ENCODE measurements around the gene PNLIP. TPM values are rescaled to one million over a fixed set of nuclear protein-coding genes. Genes with fewer than 3 reads are reported as not detected.

Gene PNLIP
- total and polyA plus RNA-seq, 9 donors, result 3.1 to 7.0 (median 3.8) TPM; not detected in 5

DNA sequence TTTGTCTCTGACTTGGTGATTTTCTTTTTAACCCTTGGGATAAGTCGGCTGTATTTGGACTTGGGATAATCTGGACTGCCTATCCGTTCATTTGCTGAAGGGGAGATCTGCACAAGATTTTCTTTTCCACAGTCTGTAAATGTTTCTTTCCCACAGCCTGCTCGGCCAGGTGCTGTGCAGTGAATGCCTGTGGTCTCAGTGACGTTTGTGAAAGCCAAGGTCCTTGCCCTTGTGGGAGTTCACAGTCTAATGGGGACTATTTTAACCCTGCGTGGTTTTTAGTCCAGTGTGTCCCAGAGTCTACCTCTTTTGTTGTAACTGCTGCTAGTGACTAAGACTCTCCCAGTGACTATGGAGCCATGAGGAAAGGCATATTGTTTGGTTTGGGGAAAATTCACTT is 8.9 kb downstream of the PNLIP start:
- Histone ChIP-seq H3K36me3 (no peaks in the 10 kb centered on the region), H3K27me3 (no peaks in the 10 kb centered on the region), H3K4me1 (ENCODE audit: insufficient read depth) (no peaks in the 10 kb centered on the region), H3K9me3 (no peaks in the 10 kb centered on the region), H3K27ac (no peak overlapping the region), H3K4me3 (no peak overlapping the region)
- 25 to 39% (median 31%) methylated on average over 5 of the region's 5 CpGs for WGBS, 3 donors
- no peak for DNase-seq
- TF ChIP-seq POLR2A (IDR thresholded peaks at IDR 0.05) (no peak), EP300 (IDR thresholded peaks at IDR 0.05) (no peak)
- TF ChIP-seq, protein P1, sequence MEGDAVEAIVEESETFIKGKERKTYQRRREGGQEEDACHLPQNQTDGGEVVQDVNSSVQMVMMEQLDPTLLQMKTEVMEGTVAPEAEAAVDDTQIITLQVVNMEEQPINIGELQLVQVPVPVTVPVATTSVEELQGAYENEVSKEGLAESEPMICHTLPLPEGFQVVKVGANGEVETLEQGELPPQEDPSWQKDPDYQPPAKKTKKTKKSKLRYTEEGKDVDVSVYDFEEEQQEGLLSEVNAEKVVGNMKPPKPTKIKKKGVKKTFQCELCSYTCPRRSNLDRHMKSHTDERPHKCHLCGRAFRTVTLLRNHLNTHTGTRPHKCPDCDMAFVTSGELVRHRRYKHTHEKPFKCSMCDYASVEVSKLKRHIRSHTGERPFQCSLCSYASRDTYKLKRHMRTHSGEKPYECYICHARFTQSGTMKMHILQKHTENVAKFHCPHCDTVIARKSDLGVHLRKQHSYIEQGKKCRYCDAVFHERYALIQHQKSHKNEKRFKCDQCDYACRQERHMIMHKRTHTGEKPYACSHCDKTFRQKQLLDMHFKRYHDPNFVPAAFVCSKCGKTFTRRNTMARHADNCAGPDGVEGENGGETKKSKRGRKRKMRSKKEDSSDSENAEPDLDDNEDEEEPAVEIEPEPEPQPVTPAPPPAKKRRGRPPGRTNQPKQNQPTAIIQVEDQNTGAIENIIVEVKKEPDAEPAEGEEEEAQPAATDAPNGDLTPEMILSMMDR (IDR thresholded peaks at IDR 0.05), result no peak
- intact Hi-C loops (cut with DNase I), result no loop called here

DNA sequence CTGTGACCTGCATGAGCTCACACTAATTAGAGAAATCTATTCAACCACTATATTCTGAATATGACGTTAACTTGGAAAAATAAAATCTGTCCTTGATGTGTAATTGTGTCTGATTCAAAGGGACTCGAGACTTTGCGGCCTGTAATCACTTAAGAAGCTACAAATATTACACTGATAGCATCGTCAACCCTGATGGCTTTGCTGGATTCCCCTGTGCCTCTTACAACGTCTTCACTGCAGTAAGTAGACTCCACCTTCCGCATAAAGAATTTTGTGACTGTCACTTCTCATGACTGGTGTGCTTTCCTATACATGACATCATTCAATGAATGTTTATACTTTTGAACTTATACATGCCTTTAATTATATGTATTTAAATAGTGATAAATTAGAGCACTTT is 10.1 kb downstream of the PNLIP start:
- WGBS, 3 donors, result 51 to 71% (median 55%) methylated on average over 6 of the region's 6 CpGs
- no peaks in the 10 kb centered on the region for H3K4me1 ChIP-seq (ENCODE audit: insufficient read depth)
- no peaks in the 10 kb centered on the region for H3K9me3 ChIP-seq
- TF ChIP-seq POLR2A (IDR thresholded peaks at IDR 0.05) (no peak), EP300 (IDR thresholded peaks at IDR 0.05) (no peak)
- TF ChIP-seq, protein P1 (IDR thresholded peaks at IDR 0.05), result no peak
- DNase-seq, result no peak
- intact Hi-C loops (cut with DNase I), result no loop called here
- no peaks in the 10 kb centered on the region for H3K27me3 ChIP-seq
- no peak overlapping the region for H3K27ac ChIP-seq
- H3K36me3 ChIP-seq, result no peaks in the 10 kb centered on the region
- H3K4me3 ChIP-seq, result no peak overlapping the region

DNA sequence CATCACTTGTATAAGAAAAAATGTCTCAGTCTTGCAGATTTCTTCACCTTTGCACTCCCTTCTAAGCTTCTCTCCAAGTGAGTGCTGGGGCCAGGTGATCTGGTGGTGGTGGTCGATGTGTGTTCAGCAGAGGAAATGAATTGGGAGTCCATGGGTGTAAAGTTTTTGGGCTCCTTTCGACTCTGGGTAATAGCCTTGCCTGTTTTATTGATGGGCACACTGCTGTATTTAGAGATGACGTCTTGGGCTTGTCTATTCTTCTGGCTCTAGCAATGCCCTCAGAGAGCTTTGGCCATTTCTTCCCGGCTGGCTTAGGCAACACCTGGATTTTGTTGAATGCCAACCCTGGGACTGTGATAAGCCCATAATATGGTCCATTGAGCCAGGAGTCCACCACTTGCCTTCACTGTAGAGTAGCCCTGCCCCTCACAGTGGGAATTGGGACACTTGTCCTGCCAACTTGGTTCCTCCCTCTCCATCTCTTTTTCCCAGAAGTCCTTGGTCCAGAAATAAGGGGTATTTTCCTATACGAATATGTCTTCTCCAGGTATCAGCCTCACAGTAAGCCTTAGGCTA is 11.7 kb downstream of the PNLIP start:
- H3K27me3 ChIP-seq, result no peaks in the 10 kb centered on the region
- no peak for DNase-seq
- no peaks in the 10 kb centered on the region for H3K36me3 ChIP-seq
- no peaks in the 10 kb centered on the region for H3K4me1 ChIP-seq (ENCODE audit: insufficient read depth)
- H3K4me3 ChIP-seq, result no peak overlapping the region
- 81 to 87% (median 83%) methylated on average over 5 of the region's 5 CpGs for WGBS, 3 donors
- TF ChIP-seq EP300 (IDR thresholded peaks at IDR 0.05) (no peak), POLR2A (IDR thresholded peaks at IDR 0.05) (no peak)
- TF ChIP-seq, protein P1 (IDR thresholded peaks at IDR 0.05), result no peak
- intact Hi-C loops (cut with DNase I), result no loop called here
- H3K27ac ChIP-seq, result no peak overlapping the region
- H3K9me3 ChIP-seq, result no peaks in the 10 kb centered on the region

DNA sequence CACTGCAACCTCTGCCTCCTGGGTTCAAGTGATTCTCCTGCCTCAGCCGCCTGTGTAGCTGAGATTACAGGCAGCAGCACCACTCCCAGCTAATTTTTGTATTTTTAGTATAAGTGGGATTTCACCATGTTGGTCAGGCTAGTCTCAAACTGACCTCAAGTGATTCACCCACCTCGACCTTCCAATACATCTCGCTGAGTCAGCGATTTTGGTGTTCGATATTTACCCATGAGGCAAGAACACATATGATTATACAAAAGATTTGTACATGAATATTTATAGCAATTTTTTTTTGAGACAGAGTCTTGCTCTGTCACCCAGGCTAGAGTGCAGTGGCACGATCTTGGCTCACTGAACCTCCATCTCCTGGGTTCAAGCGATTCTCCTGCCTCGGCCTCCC is 19.8 kb downstream of the PNLIP start:
- no peak for DNase-seq
- Histone ChIP-seq H3K4me1 (ENCODE audit: insufficient read depth) (no peaks in the 10 kb centered on the region), H3K36me3 (no peaks in the 10 kb centered on the region), H3K27me3 (no peaks in the 10 kb centered on the region), H3K27ac (no peak overlapping the region), H3K4me3 (no peak overlapping the region), H3K9me3 (no peaks in the 10 kb centered on the region)
- TF ChIP-seq EP300 (IDR thresholded peaks at IDR 0.05) (no peak), POLR2A (IDR thresholded peaks at IDR 0.05) (no peak)
- TF ChIP-seq, protein P1 (IDR thresholded peaks at IDR 0.05), result no peak
- 94 to 97% (median 95%) methylated on average over 8 of the region's 8 CpGs for WGBS, 3 donors
- intact Hi-C loops (cut with DNase I), result no loop called here
